ENCODE results near the gene LTF.
A peak's percentile ranks its signal among the peaks of the same experiment; 100 is the strongest.
"Not testable (repeated sequence)": the region's sequence is repeated elsewhere in the genome, so short reads cannot be mapped to it uniquely, and the experiment has no call there.

The LTF gene

GRCh38 chr3:46409739-46410489 lies 54.8 kb downstream of the LTF start:
- no peak for DNase-seq

- no peak for DNase-seq
Observed at GRCh38 chr3:46408853-46409252, 55.9 kb downstream of the LTF start.

GRCh38 chr3:46407970-46408369 lies 56.7 kb downstream of the LTF start:
- no peak for DNase-seq

- DNase-seq = peak; percentile 54
Observed at GRCh38 chr3:46406788-46407611, 57.7 kb downstream of the LTF start, which contains the start of the genes CCR5AS and CCRL2. Gene CCR5AS (minus strand): TSS chr3:46407066. Gene CCRL2 (plus strand): TSS chr3:46407259. CDS start chr3:46408080, 821 bp downstream.

- peak; percentile 10 for DNase-seq
Observed at GRCh38 chr3:46406443-46406787, 58.3 kb downstream of the LTF start.

GRCh38 chr3:46405301-46406019 lies 59.2 kb downstream of the LTF start:
- DNase-seq = no peak

GRCh38 chr3:46402902-46403301 lies 61.8 kb downstream of the LTF start:
- not testable (repeated sequence) for DNase-seq

- no peak for DNase-seq
Observed at GRCh38 chr3:46401579-46401978, 63.1 kb downstream of the LTF start.

- no peak for DNase-seq
Observed at GRCh38 chr3:46400846-46401245, 63.9 kb downstream of the LTF start.

GRCh38 chr3:46400000-46400734 lies 64.5 kb downstream of the LTF start:
- DNase-seq = no peak

GRCh38 chr3:46399557-46399956 lies 65.1 kb downstream of the LTF start:
- no peak for DNase-seq

- no peak for DNase-seq
Observed at GRCh38 chr3:46399098-46399497, 65.6 kb downstream of the LTF start.

GRCh38 chr3:46398186-46398955 lies 66.3 kb downstream of the LTF start:
- no peak for DNase-seq

GRCh38 chr3:46397111-46397510 lies 67.6 kb downstream of the LTF start:
- no peak for DNase-seq

GRCh38 chr3:46395766-46396530 lies 68.8 kb downstream of the LTF start:
- no peak for DNase-seq

GRCh38 chr3:46395210-46395661 lies 69.5 kb downstream of the LTF start:
- DNase-seq = no peak

GRCh38 chr3:46393554-46394434 lies 70.9 kb downstream of the LTF start:
- DNase-seq = no peak

GRCh38 chr3:46393011-46393410 lies 71.7 kb downstream of the LTF start:
- no peak for DNase-seq

GRCh38 chr3:46391526-46391925 lies 73.2 kb downstream of the LTF start:
- not testable (repeated sequence) for DNase-seq

- no peak for DNase-seq
Observed at GRCh38 chr3:46389306-46389705, 75.4 kb downstream of the LTF start.
